Neural cell (in vitro differentiated cells): ENCODE measurements around the gene GPR78. TPM values are rescaled to one million over a fixed set of nuclear protein-coding genes. Genes with fewer than 3 reads are reported as not detected.

Experiments used
- H2AFZ ChIP-seq: fragments of 200-600, 300-800 bp; sonication (generic), shearing (Covaris generic); 2 replicates; pipeline ENCODE4 v1.6.0; 2014; ENCODE audit warnings: low read depth, mild to moderate bottlenecking, antibody characterized with exemption, low read length, moderate library complexity
- H3F3A ChIP-seq: fragments of 200-600 bp; shearing (Covaris generic); 2 replicates; pipeline ENCODE4 v1.6.1; 2016; ENCODE audit warnings: mild to moderate bottlenecking, moderate library complexity, mixed read lengths, antibody characterized with exemption, low read length; ENCODE audit not compliant: insufficient read depth, poor library complexity, severe bottlenecking
- H3K27ac ChIP-seq: fragments of 200-600, 300-800 bp; sonication (generic), shearing (Covaris generic); 2 replicates; pipeline ENCODE4 v1.5.1; 2014; ENCODE audit warnings: mild to moderate bottlenecking, low read length, moderate library complexity
- H3K27me3 ChIP-seq: fragments of 300-800, 200-600 bp; sonication (generic), shearing (Covaris generic); 2 replicates; pipeline ENCODE4 v1.6.0; 2014; ENCODE audit warnings: mild to moderate bottlenecking, low read depth, low read length, moderate library complexity; ENCODE audit not compliant: insufficient read depth
- H3K36me3 ChIP-seq: fragments of 300-800, 200-600 bp; sonication (generic), shearing (Covaris generic); 2 replicates; pipeline ENCODE4 v1.5.1; 2014; ENCODE audit warnings: mild to moderate bottlenecking, antibody characterized with exemption, low read length, moderate library complexity; ENCODE audit not compliant: insufficient read depth
- H3K4me2 ChIP-seq: fragments of 300-800, 200-600 bp; sonication (generic), shearing (Covaris generic); 2 replicates; pipeline ENCODE4 v1.6.0; 2014; ENCODE audit warnings: mild to moderate bottlenecking, low read length
- H3K4me3 ChIP-seq: fragments of 300-800, 200-600 bp; sonication (generic), shearing (Covaris generic); 2 replicates; pipeline ENCODE4 v1.5.1; 2014; ENCODE audit warnings: mild to moderate bottlenecking, low read length, moderate library complexity
- H3K79me2 ChIP-seq: fragments of 200-600 bp; shearing (Covaris generic); replicated peaks from 2 replicates; pipeline ENCODE4 v1.6.0; 2014; ENCODE audit warnings: mild to moderate bottlenecking, low read length, moderate library complexity; ENCODE audit not compliant: insufficient read depth
- H3K9ac ChIP-seq: fragments of 300-800, 200-600 bp; sonication (generic), shearing (Covaris generic); 2 replicates; pipeline ENCODE4 v1.6.1; 2016; ENCODE audit warnings: mild to moderate bottlenecking, low read length, mixed read lengths
- H3K9me2 ChIP-seq: fragments of 200-600 bp; shearing (Covaris generic); 2 replicates; pipeline ENCODE4 v1.6.1; 2016; ENCODE audit warnings: mild to moderate bottlenecking, low read length, mixed read lengths; ENCODE audit not compliant: insufficient read depth
- H3K9me3 ChIP-seq: fragments of 200-600, 300-800 bp; sonication (generic), shearing (Covaris generic); 2 replicates; pipeline ENCODE4 v1.6.1; 2016; ENCODE audit warnings: mild to moderate bottlenecking, mixed run types, low read length, moderate library complexity, mixed read lengths
- H4K20me1 ChIP-seq: fragments of 200-600 bp; shearing (Covaris generic); 2 replicates; pipeline ENCODE4 v1.6.1; 2016; ENCODE audit warnings: mild to moderate bottlenecking, mixed run types; ENCODE audit not compliant: insufficient read depth
- CTCF ChIP-seq: fragments of 450-650 bp; IDR thresholded peaks from 2 replicates; pipeline ENCODE4 v1.5.1; 2014; ENCODE audit warnings: antibody characterized with exemption, mild to moderate bottlenecking, moderate library complexity; ENCODE audit not compliant: poor library complexity, severe bottlenecking
- EP300 ChIP-seq: fragments of 450-650 bp; conservative IDR thresholded peaks from 2 replicates; pipeline ENCODE4 v1.6.1; 2014; ENCODE audit warnings: antibody characterized with exemption, mild to moderate bottlenecking, moderate library complexity; ENCODE audit not compliant: poor library complexity, severe bottlenecking
- EZH2 ChIP-seq: fragments of 200-600, 300-800 bp; shearing (Covaris generic), sonication (generic); IDR thresholded peaks from 2 replicates; pipeline ENCODE4 v1.6.1; 2014; ENCODE audit warnings: antibody characterized with exemption, low read length, borderline replicate concordance, mild to moderate bottlenecking; ENCODE audit not compliant: insufficient read depth, poor library complexity, severe bottlenecking
- MXI1 ChIP-seq: fragments of 450-650 bp; conservative IDR thresholded peaks from 2 replicates; pipeline ENCODE4 v1.6.1; 2014; ENCODE audit warnings: antibody characterized with exemption, mild to moderate bottlenecking; ENCODE audit not compliant: poor library complexity, severe bottlenecking
- POLR2AphosphoS5 ChIP-seq: IDR thresholded peaks from 2 replicates; pipeline ENCODE4 v1.6.1; 2012
- RAD21 ChIP-seq: fragments of 450-650 bp; conservative IDR thresholded peaks from 2 replicates; pipeline ENCODE4 v1.6.1; 2014; ENCODE audit warnings: antibody characterized with exemption, mild to moderate bottlenecking, moderate library complexity
- REST ChIP-seq: IDR thresholded peaks from 2 replicates; pipeline ENCODE4 v1.6.1; 2012; ENCODE audit warnings: borderline replicate concordance
- SMC3 ChIP-seq: fragments of 450-650 bp; conservative IDR thresholded peaks from 2 replicates; pipeline ENCODE4 v1.6.1; 2014; ENCODE audit warnings: antibody characterized with exemption, mild to moderate bottlenecking, moderate library complexity; ENCODE audit not compliant: poor library complexity
- TAF1 ChIP-seq: IDR thresholded peaks from 2 replicates; pipeline ENCODE4 v1.6.1; 2012; ENCODE audit warnings: low read depth
- polyA plus RNA-seq: library from polyadenylated mRNA; depleted of rRNA; stranded (reverse); fragments of >200 nt; gene quantifications from 2 replicates; pipeline ENCODE4 v1.2.3, GENCODE V29; 2014

The GPR78 gene
- polyA plus RNA-seq, 1 donor from 2014 or later, result not detected

GRCh38 chr4:8599091-8599460 is 18.9 kb downstream of the GPR78 start:
- Histone ChIP-seq H3K36me3 (no peaks in the 10 kb centered on the region), H2AFZ (no peak overlapping the region), H3K9me3 (no peaks in the 10 kb centered on the region), H3K27me3 (peaks cover 3% of the 10 kb centered on the region), H3K4me2 (no peak overlapping the region), H3K79me2 (no peaks in the 10 kb centered on the region), H4K20me1 (no peaks in the 10 kb centered on the region), H3K9me2 (no peaks in the 10 kb centered on the region), H3K4me3 (no peak overlapping the region), H3F3A (no peaks in the 10 kb centered on the region), H3K9ac (no peak overlapping the region), H3K27ac (no peak overlapping the region)
- TF ChIP-seq POLR2AphosphoS5, result no peak
- TF ChIP-seq REST, result no peak
- no peak for TF ChIP-seq TAF1
- no peak for TF ChIP-seq MXI1
- TF ChIP-seq EZH2, result no peak
- no peak for TF ChIP-seq RAD21
- TF ChIP-seq EP300, result no peak
- no peak for TF ChIP-seq SMC3
- TF ChIP-seq CTCF, result no peak

DNA sequence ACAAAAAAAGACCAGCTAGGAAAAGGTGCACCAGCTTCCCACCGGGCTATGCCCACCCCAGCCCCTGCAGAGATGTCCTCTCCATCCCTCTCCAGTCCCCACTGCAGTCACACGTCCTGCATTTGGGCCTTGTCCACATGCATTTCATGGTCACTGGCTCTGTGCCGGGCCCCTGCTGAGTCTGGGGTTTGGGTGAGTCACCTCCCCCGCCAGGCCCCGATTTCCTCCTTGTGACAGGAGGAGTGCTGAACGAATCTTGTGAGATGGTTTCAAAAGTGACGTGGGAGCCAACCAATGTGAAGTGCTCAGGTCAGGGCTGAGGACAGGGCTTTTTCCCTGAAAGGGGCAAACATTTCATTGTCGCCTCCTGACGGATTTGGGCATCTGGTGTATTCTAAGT is 19.5 kb downstream of the GPR78 start:
- no peaks in the 10 kb centered on the region for H4K20me1 ChIP-seq
- no peak overlapping the region for H3K9ac ChIP-seq
- H3K27me3 ChIP-seq, result no peaks in the 10 kb centered on the region
- no peaks in the 10 kb centered on the region for H3K9me2 ChIP-seq
- no peak overlapping the region for H2AFZ ChIP-seq
- no peak overlapping the region for H3K4me2 ChIP-seq
- no peak overlapping the region for H3K27ac ChIP-seq
- H3F3A ChIP-seq, result no peaks in the 10 kb centered on the region
- H3K79me2 ChIP-seq, result no peaks in the 10 kb centered on the region
- no peaks in the 10 kb centered on the region for H3K9me3 ChIP-seq
- no peaks in the 10 kb centered on the region for H3K36me3 ChIP-seq
- TF ChIP-seq RAD21 (no peak), EZH2 (no peak)
- no peak overlapping the region for H3K4me3 ChIP-seq

- H3F3A ChIP-seq, result no peaks in the 10 kb centered on the region
- no peaks in the 10 kb centered on the region for H3K9me3 ChIP-seq
- H3K27ac ChIP-seq, result no peak overlapping the region
- TF ChIP-seq REST, result no peak
- no peak for TF ChIP-seq SMC3
- no peak for TF ChIP-seq TAF1
- no peak for TF ChIP-seq EP300
- no peak for TF ChIP-seq POLR2AphosphoS5
- TF ChIP-seq EZH2, result no peak
- no peak for TF ChIP-seq MXI1
- TF ChIP-seq RAD21, result no peak
- TF ChIP-seq CTCF, result no peak
- no peak overlapping the region for H2AFZ ChIP-seq
- H4K20me1 ChIP-seq, result no peaks in the 10 kb centered on the region
- no peak overlapping the region for H3K9ac ChIP-seq
- no peak overlapping the region for H3K4me3 ChIP-seq
- no peaks in the 10 kb centered on the region for H3K9me2 ChIP-seq
- H3K4me2 ChIP-seq, result no peak overlapping the region
- H3K36me3 ChIP-seq, result no peaks in the 10 kb centered on the region
- no peaks in the 10 kb centered on the region for H3K79me2 ChIP-seq
- no peaks in the 10 kb centered on the region for H3K27me3 ChIP-seq
Observed at GRCh38 chr4:8600266-8600665, 20.1 kb downstream of the GPR78 start.
